Uterine smooth muscle cell (primary cell): ENCODE results near the gene TMEM229B. TPM values are rescaled to one million over a fixed set of nuclear protein-coding genes. Genes with fewer than 3 reads are reported as not detected.

Experiments used
- total RNA-seq: library from RNA; depleted of rRNA; stranded (reverse); fragments of >200 nt; gene quantifications from 2 replicates; pipeline ENCODE4 v1.2.3, GENCODE V29; 2014

Gene TMEM229B
- total RNA-seq: 0.33 and 0.62 TPM in 2 replicates

DNA sequence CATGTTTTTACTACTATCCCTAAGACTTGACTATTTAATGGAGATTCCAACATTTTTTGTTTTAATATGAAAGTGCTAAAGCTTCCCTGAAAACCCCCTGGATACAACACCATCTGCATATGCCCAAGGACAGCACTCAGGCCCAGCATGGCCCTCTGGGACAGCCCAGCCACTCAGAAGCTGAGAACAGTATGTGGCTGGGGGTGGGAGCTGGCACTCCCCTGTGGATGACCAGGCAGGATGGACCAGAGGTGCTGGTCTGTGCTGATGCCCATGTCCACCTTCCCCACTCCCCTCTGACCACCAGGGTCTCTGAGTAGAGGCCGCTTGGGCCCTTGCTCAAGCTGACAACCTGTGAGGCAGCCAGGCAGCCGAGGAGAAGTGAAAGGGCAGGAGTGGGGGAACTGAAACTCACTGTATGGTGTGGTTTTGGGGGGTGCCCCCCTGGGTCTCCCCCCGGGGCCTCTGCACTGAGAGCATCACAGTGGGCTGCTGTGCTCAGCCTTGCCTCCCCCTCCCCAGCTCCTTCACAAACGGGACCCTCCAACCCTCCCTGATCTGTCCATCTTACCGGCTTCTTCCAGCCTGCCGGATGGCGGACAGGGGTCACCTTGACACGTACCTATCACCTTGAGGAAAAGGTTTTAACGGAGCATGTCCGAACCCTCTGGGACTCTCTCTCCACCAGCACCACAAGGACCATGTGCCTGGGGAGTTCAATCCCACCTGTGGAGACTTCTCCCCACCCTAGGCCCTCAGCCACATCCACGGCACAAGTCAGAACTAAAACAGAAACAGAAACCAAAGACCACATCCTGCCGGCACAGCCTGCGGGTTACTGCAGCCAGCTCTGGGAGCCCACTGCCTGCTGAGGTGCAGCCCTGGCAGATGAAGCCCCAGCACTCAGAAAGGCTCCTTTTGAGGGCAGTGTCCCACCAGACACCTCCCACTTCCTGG, at the start of gene TMEM229B:
TMEM229B (minus strand) TSS at position 785 of the 957 bp plus-strand sequence. CDS start 14,798 bp downstream, outside the sequence.

GRCh38 chr14:67532998-67533753, 44.7 kb upstream of the TMEM229B start, which contains the start of gene PLEKHH1:
Gene PLEKHH1 (plus strand): TSS chr14:67533290. CDS start chr14:67541868, 8,578 bp downstream.

Other genes with a start within 250 kb of the TMEM229B start
- 24.2 and 34.8 TPM in 2 replicates for gene PALS1, start 247.3 kb downstream of the TMEM229B start, total RNA-seq
- 133 and 147 TPM in 2 replicates for gene ATP6V1D, start 128.9 kb downstream of the TMEM229B start, total RNA-seq
- gene EIF2S1, start 128.4 kb downstream of the TMEM229B start, total RNA-seq: 179 and 369 TPM in 2 replicates
- 8.7 and 38.8 TPM in 2 replicates for gene PLEK2, start 76.6 kb downstream of the TMEM229B start, total RNA-seq
- 0.62 and 0.77 TPM in 2 replicates for gene PLEKHH1, start 44.6 kb upstream of the TMEM229B start, total RNA-seq
- gene PIGH, start 111.5 kb upstream of the TMEM229B start, total RNA-seq: 9.2 and 12.2 TPM in 2 replicates
- gene ARG2, start 131.2 kb upstream of the TMEM229B start, total RNA-seq: 3.5 and 5.6 TPM in 2 replicates
- 50.9 and 63.9 TPM in 2 replicates for gene VTI1B, start 185.9 kb upstream of the TMEM229B start, total RNA-seq
- 196 and 238 TPM in 2 replicates for gene RDH11, start 207.0 kb upstream of the TMEM229B start, total RNA-seq
- gene RDH12, start 213.2 kb upstream of the TMEM229B start, total RNA-seq: under 0.01 TPM in 1 of 2 replicates, not detected in the other